Peyer's patch (tissue), 4 donors: Measurements from ENCODE around the gene IL20RB.

Experiments used
- POLR2A ChIP-seq, 2 donors: fragments of 450-650 bp; IDR thresholded peaks; one replicate each; pipeline ENCODE4 v1.5.1; 2017; ENCODE audit warnings: antibody characterized with exemption in 2 of 2, mild to moderate bottlenecking in 2 of 2, moderate library complexity in 2 of 2
- TF ChIP-seq, protein P1 (sequence below), 6 experiments: fragments of 450-650 bp in 4 of 6; fragments of 200-600 bp in 2 of 6; sonication (generic) in 1 of 6; IDR thresholded peaks; one replicate each; pipeline ENCODE4 v1.5.1; 2017 to 2019; ENCODE audit warnings: antibody characterized with exemption in 6 of 6, mild to moderate bottlenecking in 3 of 6, moderate library complexity in 1 of 6

GRCh38 chr3:136910697-136911096 lies 47.1 kb upstream of the IL20RB start:
- TF ChIP-seq, protein P1, sequence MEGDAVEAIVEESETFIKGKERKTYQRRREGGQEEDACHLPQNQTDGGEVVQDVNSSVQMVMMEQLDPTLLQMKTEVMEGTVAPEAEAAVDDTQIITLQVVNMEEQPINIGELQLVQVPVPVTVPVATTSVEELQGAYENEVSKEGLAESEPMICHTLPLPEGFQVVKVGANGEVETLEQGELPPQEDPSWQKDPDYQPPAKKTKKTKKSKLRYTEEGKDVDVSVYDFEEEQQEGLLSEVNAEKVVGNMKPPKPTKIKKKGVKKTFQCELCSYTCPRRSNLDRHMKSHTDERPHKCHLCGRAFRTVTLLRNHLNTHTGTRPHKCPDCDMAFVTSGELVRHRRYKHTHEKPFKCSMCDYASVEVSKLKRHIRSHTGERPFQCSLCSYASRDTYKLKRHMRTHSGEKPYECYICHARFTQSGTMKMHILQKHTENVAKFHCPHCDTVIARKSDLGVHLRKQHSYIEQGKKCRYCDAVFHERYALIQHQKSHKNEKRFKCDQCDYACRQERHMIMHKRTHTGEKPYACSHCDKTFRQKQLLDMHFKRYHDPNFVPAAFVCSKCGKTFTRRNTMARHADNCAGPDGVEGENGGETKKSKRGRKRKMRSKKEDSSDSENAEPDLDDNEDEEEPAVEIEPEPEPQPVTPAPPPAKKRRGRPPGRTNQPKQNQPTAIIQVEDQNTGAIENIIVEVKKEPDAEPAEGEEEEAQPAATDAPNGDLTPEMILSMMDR (IDR thresholded peaks at IDR 0.05) = no peak
- no peak for TF ChIP-seq POLR2A (IDR thresholded peaks at IDR 0.05)
